ENCODE results near the gene TGFBR2. TPM values are rescaled to one million over a fixed set of nuclear protein-coding genes. Genes with fewer than 3 reads are reported as not detected.
A peak's percentile ranks its signal among the peaks of the same experiment; 100 is the strongest.

The TGFBR2 gene
- polyA plus RNA-seq, 3 donors: 46.6 to 60.3 (median 57.0) TPM

DNA sequence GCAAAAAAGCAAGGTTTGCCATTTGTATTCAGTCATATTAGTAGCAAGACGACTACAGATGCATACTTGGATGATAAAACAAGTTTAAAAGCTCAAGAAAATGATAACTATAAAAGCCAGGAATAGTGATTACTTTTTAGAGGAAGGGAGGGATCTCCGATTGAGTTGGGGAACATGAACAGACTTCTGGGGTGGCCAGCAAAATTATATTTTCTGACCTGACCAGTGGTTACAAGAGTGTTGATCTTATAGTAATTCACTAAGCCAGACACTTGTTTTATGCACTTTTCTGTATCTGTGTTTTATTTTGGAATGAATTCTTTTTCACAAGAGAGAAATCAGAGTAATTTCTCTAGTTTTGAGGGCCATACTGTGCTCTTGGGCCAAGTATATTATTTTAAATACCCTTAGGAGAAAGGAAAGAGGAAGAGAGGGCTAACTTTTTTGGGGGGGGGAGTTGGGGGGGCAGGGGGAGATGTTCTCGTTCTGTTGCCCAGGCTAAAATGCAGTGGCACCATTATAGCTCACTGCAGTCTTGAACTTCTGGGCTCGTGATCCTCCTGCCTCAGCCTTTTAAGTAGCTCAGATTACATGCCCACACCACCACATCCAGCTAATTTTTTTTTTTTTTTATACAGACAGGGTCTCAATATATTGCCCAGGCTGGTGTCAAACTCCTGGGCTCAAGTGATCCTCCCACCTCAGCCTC, 57.3 kb downstream of the TGFBR2 start:
- H3K9ac ChIP-seq (ENCODE audit: insufficient read depth, low read length, poor library complexity, severe bottlenecking): no peak overlapping the region
- peaks cover 51% of the 10 kb centered on the region for H3K4me1 Mint-ChIP-seq
- peaks cover 79% of the 10 kb centered on the region for H3K79me2 ChIP-seq (ENCODE audit: insufficient read depth, low read length)
- H3K4me3 ChIP-seq (replicated peaks in 1 of 3; ENCODE audit: low read depth in 2 of 3, low read length in 3 of 3): no peak overlapping the region
- 83% methylated on average over 1 of the region's 4 CpGs for WGBS (ENCODE audit: insufficient coverage)
- no peak overlapping the region for H3K4me2 ChIP-seq (replicated peaks; ENCODE audit: extremely low read depth, low read length, poor library complexity, severe bottlenecking)
- H3K36me3 Mint-ChIP-seq: peaks cover 54 to 68% of the 10 kb centered on the region in 2 donors
- H3K36me3 ChIP-seq (replicated peaks in 1 of 2; ENCODE audit: control insufficient read depth in 1 of 2, insufficient read depth in 2 of 2, low read length in 2 of 2): peaks cover 37 to 61% of the 10 kb centered on the region in 2 donors
- DNase-seq: no peak
- H3K4me1 ChIP-seq (ENCODE audit: control insufficient read depth in 1 of 2, insufficient read depth in 2 of 2, low read length in 2 of 2): peaks cover 39 to 42% of the 10 kb centered on the region in 2 donors
- no peak overlapping the region for H3K4me3 Mint-ChIP-seq
- TF ChIP-seq, protein P1, sequence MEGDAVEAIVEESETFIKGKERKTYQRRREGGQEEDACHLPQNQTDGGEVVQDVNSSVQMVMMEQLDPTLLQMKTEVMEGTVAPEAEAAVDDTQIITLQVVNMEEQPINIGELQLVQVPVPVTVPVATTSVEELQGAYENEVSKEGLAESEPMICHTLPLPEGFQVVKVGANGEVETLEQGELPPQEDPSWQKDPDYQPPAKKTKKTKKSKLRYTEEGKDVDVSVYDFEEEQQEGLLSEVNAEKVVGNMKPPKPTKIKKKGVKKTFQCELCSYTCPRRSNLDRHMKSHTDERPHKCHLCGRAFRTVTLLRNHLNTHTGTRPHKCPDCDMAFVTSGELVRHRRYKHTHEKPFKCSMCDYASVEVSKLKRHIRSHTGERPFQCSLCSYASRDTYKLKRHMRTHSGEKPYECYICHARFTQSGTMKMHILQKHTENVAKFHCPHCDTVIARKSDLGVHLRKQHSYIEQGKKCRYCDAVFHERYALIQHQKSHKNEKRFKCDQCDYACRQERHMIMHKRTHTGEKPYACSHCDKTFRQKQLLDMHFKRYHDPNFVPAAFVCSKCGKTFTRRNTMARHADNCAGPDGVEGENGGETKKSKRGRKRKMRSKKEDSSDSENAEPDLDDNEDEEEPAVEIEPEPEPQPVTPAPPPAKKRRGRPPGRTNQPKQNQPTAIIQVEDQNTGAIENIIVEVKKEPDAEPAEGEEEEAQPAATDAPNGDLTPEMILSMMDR (IDR thresholded peaks at IDR 0.05): no peak
- peak overlapping the region in 4 of 7 donors; percentile 19 to 82 (median 32) for H3K27ac Mint-ChIP-seq
- no peaks in the 10 kb centered on the region for H3K9me3 Mint-ChIP-seq
- no peak overlapping the region for H3K27ac ChIP-seq (ENCODE audit: low read depth in 1 of 2, low read length in 2 of 2)
- H3K27me3 ChIP-seq (ENCODE audit: control insufficient read depth in 2 of 2, insufficient read depth in 2 of 2, low read length in 2 of 2): no peaks in the 10 kb centered on the region
- intact Hi-C loops (cut with micrococcal nuclease): no loop called here
- H3K27me3 Mint-ChIP-seq (ENCODE audit: low read depth in 3 of 3): peaks cover 0 to 3% (median 0%) of the 10 kb centered on the region in 3 donors
- no peak overlapping the region for H2AFZ ChIP-seq (ENCODE audit: insufficient read depth, low read depth, low read length, poor library complexity, severe bottlenecking)
- H3K9me3 ChIP-seq (replicated peaks in 1 of 2; ENCODE audit: control insufficient read depth in 1 of 2, insufficient read depth in 1 of 2, low read length in 2 of 2): no peaks in the 10 kb centered on the region
- peaks cover 98% of the 10 kb centered on the region for H4K20me1 ChIP-seq (ENCODE audit: insufficient read depth, low read length)

DNA sequence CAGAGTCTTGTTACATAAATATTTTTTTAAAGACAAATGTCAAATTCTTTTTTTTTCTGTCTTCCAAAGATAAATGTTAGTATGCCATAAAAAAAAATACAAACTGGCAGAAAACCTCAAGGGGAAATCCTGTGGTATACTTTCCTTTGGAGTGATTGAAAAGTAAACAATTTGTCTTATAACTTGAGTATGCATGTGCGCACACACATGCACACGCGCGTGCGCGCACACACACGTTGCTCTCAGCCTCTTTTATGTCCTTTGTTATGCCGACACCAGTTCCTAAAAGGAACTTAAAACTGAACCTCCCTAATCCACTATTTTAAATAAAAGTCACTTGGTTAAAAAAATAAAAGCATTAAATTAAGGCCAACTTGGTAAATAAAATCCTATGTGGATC, 58.1 kb downstream of the TGFBR2 start:
- Mint-ChIP-seq H3K4me3 (no peak overlapping the region), H3K4me1 (peaks cover 43% of the 10 kb centered on the region), H3K27ac (peak overlapping the region in 5 of 7 donors; percentile 22 to 69 (median 32)), H3K9me3 (no peaks in the 10 kb centered on the region), H3K36me3 (peaks cover 54 to 70% of the 10 kb centered on the region in 2 donors), H3K27me3 (ENCODE audit: low read depth in 3 of 3) (peaks cover 0 to 3% (median 0%) of the 10 kb centered on the region in 3 donors)
- Histone ChIP-seq H3K27ac (ENCODE audit: low read depth in 1 of 2, low read length in 2 of 2) (peak overlapping the region in 1 of 2 donors; percentile 67), H3K27me3 (ENCODE audit: control insufficient read depth in 2 of 2, insufficient read depth in 2 of 2, low read length in 2 of 2) (no peaks in the 10 kb centered on the region), H4K20me1 (ENCODE audit: insufficient read depth, low read length) (peaks cover 98% of the 10 kb centered on the region), H2AFZ (ENCODE audit: insufficient read depth, low read depth, low read length, poor library complexity, severe bottlenecking) (no peak overlapping the region), H3K79me2 (ENCODE audit: insufficient read depth, low read length) (peaks cover 80% of the 10 kb centered on the region), H3K4me1 (ENCODE audit: control insufficient read depth in 1 of 2, insufficient read depth in 2 of 2, low read length in 2 of 2) (peaks cover 31 to 35% of the 10 kb centered on the region in 2 donors), H3K9me3 (replicated peaks in 1 of 2; ENCODE audit: control insufficient read depth in 1 of 2, insufficient read depth in 1 of 2, low read length in 2 of 2) (no peaks in the 10 kb centered on the region), H3K4me2 (replicated peaks; ENCODE audit: extremely low read depth, low read length, poor library complexity, severe bottlenecking) (peak overlapping the region; percentile 42), H3K36me3 (replicated peaks in 1 of 2; ENCODE audit: control insufficient read depth in 1 of 2, insufficient read depth in 2 of 2, low read length in 2 of 2) (peaks cover 42 to 67% of the 10 kb centered on the region in 2 donors), H3K9ac (ENCODE audit: insufficient read depth, low read length, poor library complexity, severe bottlenecking) (no peak overlapping the region), H3K4me3 (replicated peaks in 1 of 3; ENCODE audit: low read depth in 2 of 3, low read length in 3 of 3) (peak overlapping the region in 1 of 3 experiments; percentile 18)
- WGBS (ENCODE audit: insufficient coverage): no CpG with 5 or more reads among the region's 8 CpGs
- TF ChIP-seq, protein P1 (IDR thresholded peaks at IDR 0.05): no peak
- DNase-seq: no peak
- intact Hi-C loops (cut with micrococcal nuclease): no loop called here

Measured in CD14-positive monocyte (primary cell).